Cardiac muscle cell (in vitro differentiated cells and primary cell): ENCODE measurements around the gene DSG3. TPM values are rescaled to one million over a fixed set of nuclear protein-coding genes. Genes with fewer than 3 reads are reported as not detected.

Source experiments
- DNase-seq, 2 donors: peaks; one replicate each; pipeline versions ENCODE4 v3.0.0 to v3.0.0-alpha.2; 2010 to 2017; ENCODE audit warnings: low read depth in 1 of 2, low spot score in 1 of 2
- H3K27ac ChIP-seq: fragments of 200-600 bp; sonication (generic); 2 replicates; pipeline ENCODE4 v1.5.1; 2016
- H3K27me3 ChIP-seq: fragments of 200-600 bp; sonication (generic); 2 replicates; pipeline ENCODE4 v1.6.0; 2016; ENCODE audit warnings: control low read depth
- H3K36me3 ChIP-seq: fragments of 200-600 bp; sonication (generic); 2 replicates; pipeline ENCODE4 v1.5.1; 2016; ENCODE audit warnings: control low read depth
- H3K4me1 ChIP-seq: fragments of 200-600 bp; sonication (generic); 2 replicates; pipeline ENCODE4 v1.8.1; 2017; ENCODE audit warnings: low read depth, mild to moderate bottlenecking, mixed run types
- H3K4me3 ChIP-seq: fragments of 200-600 bp; sonication (generic); 2 replicates; pipeline ENCODE4 v1.5.1; 2016; ENCODE audit warnings: mild to moderate bottlenecking
- H3K9me3 ChIP-seq: fragments of 200-600 bp; sonication (generic); 2 replicates; pipeline ENCODE4 v1.5.1; 2017; ENCODE audit warnings: low read depth, mild to moderate bottlenecking, control low read depth
- polyA plus RNA-seq: library from polyadenylated mRNA; unstranded; fragments of >200 nt; fragmentation: Nextera tagmentation; extraction: Ambion mirVana; gene quantifications from 2 replicates; pipeline ENCODE4 v1.2.1, GENCODE V29; 2016
- total RNA-seq: library from RNA; depleted of rRNA; stranded (reverse); fragments of >200 nt; gene quantifications from 2 replicates; pipeline ENCODE4 v1.2.3, GENCODE V29; 2016
- TF ChIP-seq, protein P1 (sequence below): IDR thresholded peaks from 2 replicates; pipeline ENCODE4 v1.5.1; 2012; ENCODE audit warnings: low read depth, mild to moderate bottlenecking, low read length

Gene DSG3
- total and polyA plus RNA-seq, 2 experiments from 2014 or later = 0.02 TPM; not detected in 1

DNA sequence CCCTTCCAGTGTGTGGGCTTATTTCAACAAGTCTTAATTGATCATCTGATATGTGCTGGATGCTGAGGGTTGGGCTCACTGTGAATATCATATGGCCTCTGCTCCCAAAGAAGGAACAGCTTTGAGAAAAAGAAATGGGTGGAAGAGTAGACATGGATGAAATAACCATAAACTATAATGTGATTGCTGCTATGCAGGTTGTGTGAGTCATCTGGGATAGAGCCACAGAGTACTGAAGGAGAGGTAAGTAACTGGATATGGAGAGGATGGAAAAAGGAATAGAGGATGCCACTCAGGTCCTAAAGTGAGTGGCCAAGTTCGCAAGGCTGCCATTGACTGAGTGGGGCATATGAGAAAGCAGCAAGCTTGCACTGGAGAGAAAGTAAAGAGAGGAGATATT, 41.8 kb downstream of the DSG3 start:
- no peak for DNase-seq
- no peak overlapping the region for H3K4me3 ChIP-seq
- H3K4me1 ChIP-seq = peaks cover 12% of the 10 kb centered on the region
- H3K9me3 ChIP-seq = no peaks in the 10 kb centered on the region
- no peak overlapping the region for H3K27ac ChIP-seq
- no peaks in the 10 kb centered on the region for H3K36me3 ChIP-seq
- no peaks in the 10 kb centered on the region for H3K27me3 ChIP-seq
- TF ChIP-seq, protein P1, sequence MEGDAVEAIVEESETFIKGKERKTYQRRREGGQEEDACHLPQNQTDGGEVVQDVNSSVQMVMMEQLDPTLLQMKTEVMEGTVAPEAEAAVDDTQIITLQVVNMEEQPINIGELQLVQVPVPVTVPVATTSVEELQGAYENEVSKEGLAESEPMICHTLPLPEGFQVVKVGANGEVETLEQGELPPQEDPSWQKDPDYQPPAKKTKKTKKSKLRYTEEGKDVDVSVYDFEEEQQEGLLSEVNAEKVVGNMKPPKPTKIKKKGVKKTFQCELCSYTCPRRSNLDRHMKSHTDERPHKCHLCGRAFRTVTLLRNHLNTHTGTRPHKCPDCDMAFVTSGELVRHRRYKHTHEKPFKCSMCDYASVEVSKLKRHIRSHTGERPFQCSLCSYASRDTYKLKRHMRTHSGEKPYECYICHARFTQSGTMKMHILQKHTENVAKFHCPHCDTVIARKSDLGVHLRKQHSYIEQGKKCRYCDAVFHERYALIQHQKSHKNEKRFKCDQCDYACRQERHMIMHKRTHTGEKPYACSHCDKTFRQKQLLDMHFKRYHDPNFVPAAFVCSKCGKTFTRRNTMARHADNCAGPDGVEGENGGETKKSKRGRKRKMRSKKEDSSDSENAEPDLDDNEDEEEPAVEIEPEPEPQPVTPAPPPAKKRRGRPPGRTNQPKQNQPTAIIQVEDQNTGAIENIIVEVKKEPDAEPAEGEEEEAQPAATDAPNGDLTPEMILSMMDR = no peak

DNA sequence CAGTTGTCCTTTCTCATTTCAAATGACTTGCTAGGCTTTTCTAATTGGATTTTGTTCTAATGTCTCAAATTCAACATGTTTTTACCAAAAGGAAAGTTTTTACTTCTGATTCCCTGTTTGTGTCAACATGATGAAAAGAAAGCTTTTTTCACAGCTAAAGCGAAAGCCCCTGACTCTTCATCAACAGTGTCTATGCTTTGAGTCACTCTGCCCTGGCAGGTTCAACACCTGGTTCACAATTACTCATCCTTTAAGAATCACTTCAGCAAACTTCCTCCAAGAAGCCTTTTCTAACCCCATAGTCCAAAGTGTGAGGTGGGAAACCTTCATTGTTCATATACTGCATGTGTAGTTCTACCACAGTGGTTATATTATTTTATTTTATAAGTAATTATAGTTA, 42.8 kb downstream of the DSG3 start:
- no peaks in the 10 kb centered on the region for H3K9me3 ChIP-seq

DNA sequence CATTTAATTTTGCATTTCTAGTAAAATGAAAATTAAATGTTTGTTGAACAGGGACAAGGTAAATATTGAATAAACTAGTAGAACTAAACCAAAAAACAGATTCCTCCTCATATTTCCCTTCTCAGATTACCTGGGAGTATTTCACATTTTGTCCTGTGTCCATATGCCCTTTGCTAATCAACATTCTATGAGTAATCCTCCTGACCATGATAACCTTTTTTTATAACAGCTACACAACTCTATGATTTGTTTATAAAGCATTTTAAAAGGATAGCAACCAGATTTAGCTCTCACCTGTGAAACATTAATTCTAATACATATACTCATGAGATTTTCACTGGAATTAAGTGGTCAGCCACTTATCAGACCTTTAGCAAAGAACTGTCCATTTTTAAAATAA, 43.3 kb downstream of the DSG3 start:
- Histone ChIP-seq H3K27me3 (no peaks in the 10 kb centered on the region), H3K4me1 (peaks cover 9% of the 10 kb centered on the region), H3K36me3 (no peaks in the 10 kb centered on the region), H3K9me3 (no peaks in the 10 kb centered on the region), H3K4me3 (no peak overlapping the region), H3K27ac (no peak overlapping the region)
- TF ChIP-seq, protein P1 = no peak
- no peak for DNase-seq

More for the DNA sequence above, 42.8 kb downstream of the DSG3 start:
- DNase-seq = no peak
- Histone ChIP-seq H3K4me3 (no peak overlapping the region), H3K36me3 (no peaks in the 10 kb centered on the region), H3K27ac (no peak overlapping the region), H3K27me3 (no peaks in the 10 kb centered on the region), H3K4me1 (peaks cover 12% of the 10 kb centered on the region)
- TF ChIP-seq, protein P1 = no peak

DNA sequence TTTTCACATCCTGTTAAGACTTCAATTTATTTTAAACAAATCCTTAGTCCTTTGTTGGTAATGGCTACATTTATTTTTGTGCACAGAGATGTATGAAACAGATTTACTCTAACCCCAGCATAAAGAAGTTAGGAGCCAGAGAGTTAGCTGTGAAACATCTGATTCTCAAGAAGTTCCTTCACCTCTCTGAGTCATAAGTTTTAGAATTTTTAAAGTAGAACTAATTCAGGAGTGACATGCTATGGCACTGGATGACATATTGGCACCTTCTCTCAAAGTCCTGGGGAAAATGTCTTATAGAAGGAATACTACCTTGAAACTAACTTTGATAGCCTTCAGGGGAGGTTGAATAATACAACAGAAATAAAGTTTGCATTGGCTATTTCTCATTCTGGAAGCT, 44.0 kb downstream of the DSG3 start:
- H3K9me3 ChIP-seq = no peaks in the 10 kb centered on the region
- H3K27me3 ChIP-seq = no peaks in the 10 kb centered on the region
- DNase-seq = no peak
- H3K36me3 ChIP-seq = no peaks in the 10 kb centered on the region
- TF ChIP-seq, protein P1 = no peak
- H3K27ac ChIP-seq = no peak overlapping the region
- H3K4me1 ChIP-seq = peaks cover 3% of the 10 kb centered on the region
- H3K4me3 ChIP-seq = no peak overlapping the region

DNA sequence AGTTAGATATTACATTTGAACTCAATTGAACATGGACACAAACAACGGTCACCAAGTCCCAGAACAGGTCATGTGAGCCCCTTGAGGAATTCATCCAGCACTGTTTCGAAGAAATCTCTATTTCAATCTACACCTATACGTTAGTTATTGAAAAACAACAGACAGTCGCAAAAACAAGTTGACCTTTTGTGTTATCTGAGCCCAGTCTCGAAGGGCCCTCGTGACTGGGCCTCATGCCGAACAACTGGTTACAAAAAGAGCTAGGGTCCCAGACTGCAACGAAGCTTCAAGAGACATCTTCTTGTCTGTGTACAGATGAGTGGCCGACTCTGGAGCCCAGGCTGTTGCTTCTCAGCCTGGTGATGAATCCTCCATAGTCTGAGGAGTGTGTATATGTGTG, 45.1 kb downstream of the DSG3 start:
- TF ChIP-seq, protein P1 = no peak
- no peaks in the 10 kb centered on the region for H3K9me3 ChIP-seq
- no peaks in the 10 kb centered on the region for H3K36me3 ChIP-seq
- H3K27me3 ChIP-seq = no peaks in the 10 kb centered on the region
- no peaks in the 10 kb centered on the region for H3K4me1 ChIP-seq
- no peak overlapping the region for H3K27ac ChIP-seq
- DNase-seq = no peak
- H3K4me3 ChIP-seq = no peak overlapping the region

DNA sequence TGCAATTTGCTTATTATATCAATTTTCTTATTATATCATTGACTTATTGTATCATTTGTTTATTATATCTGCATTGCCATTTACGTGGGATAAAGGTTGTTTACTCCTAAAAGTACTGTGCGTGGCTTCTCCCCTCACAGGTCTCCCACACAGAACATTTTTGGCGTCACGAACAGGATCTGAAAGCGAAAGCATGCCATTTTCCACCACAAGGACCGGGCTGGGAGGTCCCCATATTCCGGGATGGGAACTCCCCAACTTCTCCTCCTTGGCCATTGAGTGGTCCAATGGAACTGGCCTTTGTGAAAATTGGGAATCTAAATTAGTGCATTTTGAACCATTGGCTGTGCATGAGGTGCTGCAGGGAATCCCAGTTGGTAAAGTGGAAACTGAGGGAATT, 45.6 kb downstream of the DSG3 start:
- Histone ChIP-seq H3K36me3 (no peaks in the 10 kb centered on the region), H3K9me3 (no peaks in the 10 kb centered on the region), H3K27ac (no peak overlapping the region), H3K4me1 (no peaks in the 10 kb centered on the region), H3K27me3 (no peaks in the 10 kb centered on the region), H3K4me3 (no peak overlapping the region)
- TF ChIP-seq, protein P1 = no peak
- DNase-seq = no peak
